Stimulated activated CD4-positive, alpha-beta T cell treated with anti-CD3 and anti-CD28 coated beads, TNF-alpha, amount 100 ng/mL, for 48 hours (primary cell): ENCODE results near the gene OR2L5.

ENCODE experiments used
- DNase-seq, 3 donors: peaks; one replicate each; pipeline ENCODE4 v3.0.0-alpha.2; 2020; ENCODE audit warnings: low read depth in 3 of 3

The OR2L5 gene

GRCh38 chr1:248013229-248013710 is at the start of gene OR2L5:
Gene OR2L5 (plus strand): TSS chr1:248013660. CDS start chr1:248021948, 8,288 bp downstream.
- DNase-seq: no peak

GRCh38 chr1:247964933-247965332 is 48.5 kb upstream of the OR2L5 start, which contains the start of gene OR2AK2:
Gene OR2AK2 (plus strand): TSS chr1:247965233. CDS start chr1:247965377, 144 bp downstream.
- no peak for DNase-seq

GRCh38 chr1:247966532-247967204 is 46.8 kb upstream of the OR2L5 start:
- no peak for DNase-seq

- DNase-seq: no peak
Observed at GRCh38 chr1:247992986-247993385, 20.5 kb upstream of the OR2L5 start.

GRCh38 chr1:247998811-247999210 is 14.6 kb upstream of the OR2L5 start:
- DNase-seq: no peak

- no peak for DNase-seq
Observed at GRCh38 chr1:248000169-248000568, 13.3 kb upstream of the OR2L5 start.

- no peak for DNase-seq
Observed at GRCh38 chr1:248007778-248008177, 5.7 kb upstream of the OR2L5 start.

GRCh38 chr1:248009681-248010080 is 3.8 kb upstream of the OR2L5 start:
- DNase-seq: no peak

GRCh38 chr1:248015803-248016202 is 2.3 kb downstream of the OR2L5 start:
- no peak for DNase-seq

GRCh38 chr1:248029770-248030169 is 16.3 kb downstream of the OR2L5 start, which contains the start of gene OR2L2:
Gene OR2L2 (plus strand): TSS chr1:248030070. CDS start chr1:248038268, 8,198 bp downstream.
- no peak for DNase-seq

GRCh38 chr1:248045209-248045608 is 31.7 kb downstream of the OR2L5 start:
- no peak for DNase-seq

- DNase-seq: no peak
Observed at GRCh38 chr1:248046536-248046935, 33.1 kb downstream of the OR2L5 start, which contains the start of gene OR2L3. Gene OR2L3 (plus strand): TSS chr1:248046836. CDS start chr1:248060682, 13,846 bp downstream.

GRCh38 chr1:248047008-248047407 is 33.5 kb downstream of the OR2L5 start:
- DNase-seq: no peak

- DNase-seq: no peak
Observed at GRCh38 chr1:248054671-248055070, 41.2 kb downstream of the OR2L5 start.

GRCh38 chr1:248055261-248055660 is 41.8 kb downstream of the OR2L5 start:
- DNase-seq: no peak

GRCh38 chr1:248065071-248065470 is 51.6 kb downstream of the OR2L5 start:
- no peak for DNase-seq

GRCh38 chr1:248065604-248066003 is 52.1 kb downstream of the OR2L5 start:
- no peak for DNase-seq
